Parathyroid adenoma (tissue), 2 donors: ENCODE data around the gene TRIOBP.

Experiments
- H2AFZ ChIP-seq: fragments of 300-600 bp; sonication (generic); one replicate; pipeline ENCODE4 v1.7.0; 2017; ENCODE audit warnings: antibody characterized with exemption, mild to moderate bottlenecking
- H3K27ac ChIP-seq: fragments of 300-600 bp; sonication (generic); one replicate; pipeline ENCODE4 v1.7.0; 2017
- H3K27me3 ChIP-seq: fragments of 300-600 bp; sonication (generic); one replicate; pipeline ENCODE4 v1.7.0; 2017; ENCODE audit warnings: low read length; ENCODE audit not compliant: control insufficient read depth, insufficient read depth
- H3K36me3 ChIP-seq: fragments of 300-600 bp; sonication (generic); one replicate; pipeline ENCODE4 v1.7.0; 2017; ENCODE audit warnings: low read length; ENCODE audit not compliant: control insufficient read depth, insufficient read depth
- H3K4me1 ChIP-seq: fragments of 300-600 bp; sonication (generic); one replicate; pipeline ENCODE4 v1.7.0; 2017; ENCODE audit warnings: control low read depth
- H3K4me2 ChIP-seq: fragments of 300-600 bp; sonication (generic); one replicate; pipeline ENCODE4 v1.7.0; 2017; ENCODE audit warnings: low read length
- H3K4me3 ChIP-seq: fragments of 300-600 bp; sonication (generic); one replicate; pipeline ENCODE4 v1.7.0; 2017; ENCODE audit warnings: low read depth, low read length
- H3K79me2 ChIP-seq: fragments of 300-600 bp; sonication (generic); one replicate; pipeline ENCODE4 v1.7.0; 2017; ENCODE audit warnings: control low read depth
- H3K9ac ChIP-seq: fragments of 300-600 bp; sonication (generic); one replicate; pipeline ENCODE4 v1.7.0; 2017; ENCODE audit warnings: mild to moderate bottlenecking
- H3K9me3 ChIP-seq: fragments of 300-600 bp; sonication (generic); one replicate; pipeline ENCODE4 v1.7.0; 2017; ENCODE audit warnings: low read length; ENCODE audit not compliant: control insufficient read depth
- TF ChIP-seq, protein P1 (sequence below): fragments of 300-600 bp; sonication (generic); IDR thresholded peaks from one replicate; pipeline ENCODE4 v1.7.0; 2017; ENCODE audit warnings: antibody characterized with exemption, mild to moderate bottlenecking
- donor health status: primary hyperparathyroidism.

Gene TRIOBP

DNA sequence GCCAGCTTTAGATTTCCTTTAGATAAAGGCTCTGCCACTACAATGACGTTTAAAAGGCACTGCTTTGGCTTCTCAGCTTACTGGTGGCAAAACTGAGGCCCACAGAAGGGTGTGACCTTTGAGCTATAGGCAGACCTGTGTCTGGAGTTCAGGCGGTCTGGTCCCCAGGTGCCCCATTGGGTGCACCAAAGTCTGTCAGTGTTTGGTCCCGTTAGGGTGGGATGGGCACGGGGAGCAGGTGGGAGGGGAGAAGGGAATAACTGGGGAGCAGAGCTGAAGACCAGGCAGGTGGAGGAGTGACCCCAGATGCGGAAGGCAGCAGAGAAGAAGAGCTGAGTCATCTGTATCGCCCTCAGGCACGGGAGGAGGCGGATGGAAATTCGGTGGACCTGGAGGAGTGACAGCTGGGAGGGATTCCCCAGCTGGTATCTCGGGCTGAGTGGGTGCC lies 65.6 kb downstream of the TRIOBP start:
- Histone ChIP-seq H3K79me2 (no peaks in the 10 kb centered on the region), H3K27me3 (no peaks in the 10 kb centered on the region), H3K9ac (no peak overlapping the region), H2AFZ (no peak overlapping the region), H3K36me3 (no peaks in the 10 kb centered on the region), H3K27ac (no peak overlapping the region), H3K4me1 (no peaks in the 10 kb centered on the region), H3K4me2 (no peak overlapping the region), H3K9me3 (no peaks in the 10 kb centered on the region), H3K4me3 (no peak overlapping the region)
- TF ChIP-seq, protein P1, sequence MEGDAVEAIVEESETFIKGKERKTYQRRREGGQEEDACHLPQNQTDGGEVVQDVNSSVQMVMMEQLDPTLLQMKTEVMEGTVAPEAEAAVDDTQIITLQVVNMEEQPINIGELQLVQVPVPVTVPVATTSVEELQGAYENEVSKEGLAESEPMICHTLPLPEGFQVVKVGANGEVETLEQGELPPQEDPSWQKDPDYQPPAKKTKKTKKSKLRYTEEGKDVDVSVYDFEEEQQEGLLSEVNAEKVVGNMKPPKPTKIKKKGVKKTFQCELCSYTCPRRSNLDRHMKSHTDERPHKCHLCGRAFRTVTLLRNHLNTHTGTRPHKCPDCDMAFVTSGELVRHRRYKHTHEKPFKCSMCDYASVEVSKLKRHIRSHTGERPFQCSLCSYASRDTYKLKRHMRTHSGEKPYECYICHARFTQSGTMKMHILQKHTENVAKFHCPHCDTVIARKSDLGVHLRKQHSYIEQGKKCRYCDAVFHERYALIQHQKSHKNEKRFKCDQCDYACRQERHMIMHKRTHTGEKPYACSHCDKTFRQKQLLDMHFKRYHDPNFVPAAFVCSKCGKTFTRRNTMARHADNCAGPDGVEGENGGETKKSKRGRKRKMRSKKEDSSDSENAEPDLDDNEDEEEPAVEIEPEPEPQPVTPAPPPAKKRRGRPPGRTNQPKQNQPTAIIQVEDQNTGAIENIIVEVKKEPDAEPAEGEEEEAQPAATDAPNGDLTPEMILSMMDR, result no peak

DNA sequence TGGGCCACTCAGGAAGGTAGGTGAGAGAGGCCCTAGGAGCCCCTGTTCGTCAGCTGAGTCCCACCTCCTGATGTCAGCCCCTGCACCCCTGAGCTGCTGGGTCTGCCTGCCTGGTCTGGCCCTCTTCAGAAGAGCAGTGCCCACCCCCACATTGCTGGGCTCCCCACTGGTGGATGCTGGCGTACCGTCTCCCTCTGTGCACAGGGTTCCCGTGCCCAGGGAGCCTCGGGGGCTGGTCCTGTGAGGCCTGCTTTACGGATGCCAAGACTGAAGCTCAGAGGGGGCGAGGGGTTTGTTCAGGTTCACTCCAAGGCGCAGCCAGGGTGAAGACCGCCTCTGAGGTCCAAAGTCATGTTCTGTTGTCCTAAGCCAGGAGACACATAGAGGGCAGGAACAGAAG lies 66.2 kb downstream of the TRIOBP start:
- H2AFZ ChIP-seq, result no peak overlapping the region
- H3K9me3 ChIP-seq, result no peaks in the 10 kb centered on the region
- no peak overlapping the region for H3K9ac ChIP-seq
- no peak overlapping the region for H3K4me3 ChIP-seq
- H3K4me2 ChIP-seq, result no peak overlapping the region
- H3K27me3 ChIP-seq, result no peaks in the 10 kb centered on the region
- no peak overlapping the region for H3K27ac ChIP-seq
- H3K4me1 ChIP-seq, result no peaks in the 10 kb centered on the region
- no peaks in the 10 kb centered on the region for H3K79me2 ChIP-seq
- TF ChIP-seq, protein P1, result no peak
- H3K36me3 ChIP-seq, result no peaks in the 10 kb centered on the region

DNA sequence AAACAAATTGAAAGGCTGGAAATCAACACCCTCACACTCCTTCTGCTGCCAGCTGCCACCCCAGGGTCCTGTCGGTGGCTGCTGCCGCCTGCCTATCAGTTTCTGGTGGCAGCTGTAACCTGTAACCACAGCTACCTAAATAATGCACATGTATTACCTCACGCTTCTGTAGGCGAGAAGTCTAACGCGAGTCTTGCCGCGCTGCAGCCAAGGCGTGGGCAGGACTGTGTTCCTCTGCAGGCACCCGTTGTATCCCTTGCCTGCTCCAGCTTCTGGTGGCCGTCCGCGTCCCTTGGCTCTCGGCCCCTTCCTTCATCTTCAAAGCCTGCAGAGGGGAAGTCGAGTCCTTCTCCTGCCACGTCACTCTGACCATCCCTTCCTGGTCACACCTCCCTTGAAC lies 66.8 kb downstream of the TRIOBP start:
- no peak overlapping the region for H3K9ac ChIP-seq
- no peak overlapping the region for H3K4me3 ChIP-seq
- no peaks in the 10 kb centered on the region for H3K36me3 ChIP-seq
- no peaks in the 10 kb centered on the region for H3K27me3 ChIP-seq
- TF ChIP-seq, protein P1, result no peak
- no peak overlapping the region for H3K4me2 ChIP-seq
- no peak overlapping the region for H3K27ac ChIP-seq
- H3K79me2 ChIP-seq, result no peaks in the 10 kb centered on the region
- no peaks in the 10 kb centered on the region for H3K9me3 ChIP-seq
- no peak overlapping the region for H2AFZ ChIP-seq
- no peaks in the 10 kb centered on the region for H3K4me1 ChIP-seq

DNA sequence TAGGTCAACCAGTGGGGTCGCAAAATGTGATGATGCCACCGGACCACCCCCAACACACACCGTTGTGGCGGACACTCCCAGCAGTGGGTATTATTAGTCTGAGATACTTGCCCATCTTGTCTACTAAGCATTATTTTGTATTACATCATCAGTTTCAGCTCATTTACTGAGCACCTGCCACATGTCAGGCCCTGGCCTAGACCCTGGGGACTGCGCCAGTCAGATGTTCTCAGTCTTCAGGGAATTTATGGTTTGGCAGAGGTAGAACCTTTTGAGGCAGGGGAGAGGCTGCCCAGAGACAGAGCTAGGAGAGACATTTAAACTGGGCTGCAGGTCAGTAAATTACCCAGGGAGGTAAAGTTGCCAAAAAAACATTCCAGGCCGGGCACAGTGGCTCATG lies 67.8 kb downstream of the TRIOBP start:
- no peak overlapping the region for H3K9ac ChIP-seq
- no peak overlapping the region for H2AFZ ChIP-seq
- H3K27me3 ChIP-seq, result no peaks in the 10 kb centered on the region
- H3K27ac ChIP-seq, result no peak overlapping the region
- H3K4me2 ChIP-seq, result no peak overlapping the region
- TF ChIP-seq, protein P1, result no peak
- no peaks in the 10 kb centered on the region for H3K9me3 ChIP-seq
- H3K4me3 ChIP-seq, result no peak overlapping the region
- no peaks in the 10 kb centered on the region for H3K36me3 ChIP-seq
- H3K79me2 ChIP-seq, result no peaks in the 10 kb centered on the region
- no peaks in the 10 kb centered on the region for H3K4me1 ChIP-seq

DNA sequence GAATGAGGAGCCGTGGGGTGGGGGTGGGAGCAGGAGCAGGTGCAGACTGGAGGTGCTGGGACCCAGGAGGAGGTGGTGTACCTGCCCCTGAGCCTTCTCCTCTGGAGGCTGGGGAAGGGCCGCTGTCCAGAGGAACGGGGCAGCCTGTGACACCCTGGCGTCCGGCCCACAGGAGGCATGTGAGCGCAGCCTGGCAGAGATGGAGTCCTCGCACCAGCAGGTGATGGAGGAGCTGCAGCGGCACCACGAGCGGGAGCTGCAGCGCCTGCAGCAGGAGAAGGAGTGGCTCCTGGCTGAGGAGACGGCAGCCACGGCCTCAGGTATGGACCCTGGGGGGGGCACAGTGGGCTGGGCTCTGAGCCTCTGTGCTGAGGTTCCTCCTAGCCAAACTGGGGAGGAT lies 68.7 kb downstream of the TRIOBP start:
- H3K9me3 ChIP-seq, result no peaks in the 10 kb centered on the region
- H3K36me3 ChIP-seq, result no peaks in the 10 kb centered on the region
- H3K4me2 ChIP-seq, result no peak overlapping the region
- H3K27me3 ChIP-seq, result no peaks in the 10 kb centered on the region
- no peaks in the 10 kb centered on the region for H3K4me1 ChIP-seq
- TF ChIP-seq, protein P1, result no peak
- H2AFZ ChIP-seq, result no peak overlapping the region
- H3K9ac ChIP-seq, result no peak overlapping the region
- no peaks in the 10 kb centered on the region for H3K79me2 ChIP-seq
- H3K27ac ChIP-seq, result no peak overlapping the region
- no peak overlapping the region for H3K4me3 ChIP-seq
